ENCODE data around the gene CDH13. TPM values are rescaled to one million over a fixed set of nuclear protein-coding genes. Genes with fewer than 3 reads are reported as not detected.

CDH13 gene
- total and polyA plus RNA-seq, 2 experiments from 2014 or later: 1.6 to 4.4 TPM

- TF ChIP-seq REST (IDR thresholded peaks at IDR 0.05; ENCODE audit: unreplicated experiment) (no peak), ZNF114 (CRISPR knock-in tag; IDR thresholded peaks at IDR 0.05) (no peak), ZNF331 (CRISPR knock-in tag; IDR thresholded peaks at IDR 0.05; ENCODE audit: low read depth) (no peak), NANOG (IDR thresholded peaks at IDR 0.05; ENCODE audit: borderline replicate concordance) (no peak), CTCF (conservative IDR thresholded peaks at IDR 0.05; ENCODE audit: low read depth in 2 of 2) (no peak)
Observed at GRCh38 chr16:83692224-83692623, 1065.5 kb downstream of the CDH13 start (continued).

- Histone ChIP-seq H3K27me3 (ENCODE audit: insufficient read depth) (no peaks in the 10 kb centered on the region), H3K27ac (ENCODE audit: low read depth) (no peak overlapping the region), H4K20me1 (replicated peaks; ENCODE audit: insufficient read depth) (no peaks in the 10 kb centered on the region), H3K9me2 (ENCODE audit: insufficient read depth) (no peaks in the 10 kb centered on the region; the same call in 1 of the 2 replicates), H3F3A (replicated peaks; ENCODE audit: low read depth) (no peaks in the 10 kb centered on the region), H3K36me3 (ENCODE audit: insufficient read depth) (no peaks in the 10 kb centered on the region), H3K4me2 (no peak overlapping the region), H3K4me1 (ENCODE audit: insufficient read depth) (no peaks in the 10 kb centered on the region), H3K79me2 (replicated peaks; ENCODE audit: insufficient read depth) (no peaks in the 10 kb centered on the region), H3K4me3 (no peak overlapping the region), H2AFZ (no peak overlapping the region)
- Mint-ChIP-seq H3K27me3 (ENCODE audit: insufficient read depth, low read depth, poor library complexity) (peaks cover 2% of the 10 kb centered on the region), H3K4me3 (no peak overlapping the region), H3K36me3 (ENCODE audit: low read depth) (no peaks in the 10 kb centered on the region), H3K27ac (no peak overlapping the region), H3K4me1 (no peaks in the 10 kb centered on the region), H3K9me3 (no peaks in the 10 kb centered on the region)
- ATAC-seq: no peak
- TF ChIP-seq REST (IDR thresholded peaks at IDR 0.05; ENCODE audit: unreplicated experiment): no peak
- no peak for TF ChIP-seq EZH2phosphoT487 (IDR thresholded peaks at IDR 0.05; ENCODE audit: unreplicated experiment)
- no peak for TF ChIP-seq STAT1 (IDR thresholded peaks at IDR 0.05; ENCODE audit: unreplicated experiment)
- no peak for TF ChIP-seq CREB1 (CRISPR knock-in tag; IDR thresholded peaks at IDR 0.05; ENCODE audit: low read depth)
- no peak for TF ChIP-seq ZNF331 (CRISPR knock-in tag; IDR thresholded peaks at IDR 0.05; ENCODE audit: low read depth)
- no peak for TF ChIP-seq JUNB (IDR thresholded peaks at IDR 0.05; ENCODE audit: unreplicated experiment)
- TF ChIP-seq ZNF462 (CRISPR knock-in tag; IDR thresholded peaks at IDR 0.05): no peak
- DNase-seq (ENCODE audit: low spot score): no peak
Observed at GRCh38 chr16:83698964-83699363, 1072.2 kb downstream of the CDH13 start.

All from GM23338 (cell line).